GM12892 (cell line): Measurements from ENCODE around the gene PPFIA1.

Experiments used
- DNase-seq: peaks from one replicate; pipeline ENCODE4 v3.0.0; 2011; ENCODE audit not compliant: insufficient read length
- FAIRE-seq: peaks from 2 replicates; lab custom pipeline; 2011; peaks lifted over from hg19 to GRCh38; lab: Jason Lieb, UNC
- POLR2A ChIP-seq: IDR thresholded peaks from 2 replicates; pipeline ENCODE4 v1.6.1; 2011; ENCODE audit warnings: low read depth, low read length, control low read depth
- POLR2AphosphoS5 ChIP-seq: IDR thresholded peaks from 2 replicates; pipeline ENCODE4 v1.6.1; 2011; ENCODE audit warnings: low read depth, low read length, control low read depth
- TAF1 ChIP-seq: IDR thresholded peaks from 2 replicates; pipeline ENCODE4 v1.6.1; 2011; ENCODE audit warnings: low read depth, mild to moderate bottlenecking, control low read depth, low read length, borderline replicate concordance

Gene PPFIA1

GRCh38 chr11:70368961-70369360, 98.5 kb downstream of the PPFIA1 start:
- no peak for DNase-seq
- no peak for FAIRE-seq
- no peak for TF ChIP-seq TAF1
- TF ChIP-seq POLR2A: no peak
- no peak for TF ChIP-seq POLR2AphosphoS5

- DNase-seq: no peak
- peak; percentile 99 for FAIRE-seq
- TF ChIP-seq TAF1 (no peak), POLR2A (no peak), POLR2AphosphoS5 (no peak)
Measured at GRCh38 chr11:70371241-70371640, 100.8 kb downstream of the PPFIA1 start.

- FAIRE-seq (no peak), DNase-seq (no peak)
- TF ChIP-seq POLR2A (no peak), POLR2AphosphoS5 (no peak), TAF1 (no peak)
Measured at GRCh38 chr11:70372076-70372475, 101.6 kb downstream of the PPFIA1 start.

- TF ChIP-seq POLR2AphosphoS5 (no peak), POLR2A (no peak), TAF1 (no peak)
- DNase-seq (no peak), FAIRE-seq (no peak)
Measured at GRCh38 chr11:70376621-70377020, 106.1 kb downstream of the PPFIA1 start.

GRCh38 chr11:70377645-70378044, 107.2 kb downstream of the PPFIA1 start:
- no peak for DNase-seq
- no peak for FAIRE-seq
- TF ChIP-seq POLR2AphosphoS5: no peak
- no peak for TF ChIP-seq POLR2A
- no peak for TF ChIP-seq TAF1

- FAIRE-seq (no peak), DNase-seq (no peak)
- TF ChIP-seq TAF1 (no peak), POLR2AphosphoS5 (no peak), POLR2A (no peak)
Measured at GRCh38 chr11:70378506-70379134, 108.1 kb downstream of the PPFIA1 start.

GRCh38 chr11:70381350-70381749, 110.9 kb downstream of the PPFIA1 start:
- FAIRE-seq (no peak), DNase-seq (no peak)
- TF ChIP-seq TAF1 (no peak), POLR2A (no peak), POLR2AphosphoS5 (no peak)

GRCh38 chr11:70381872-70382861, 111.7 kb downstream of the PPFIA1 start:
- DNase-seq: no peak

GRCh38 chr11:70383664-70384565, 113.4 kb downstream of the PPFIA1 start:
- FAIRE-seq (no peak), DNase-seq (no peak)
- TF ChIP-seq POLR2A: no peak
- no peak for TF ChIP-seq TAF1
- no peak for TF ChIP-seq POLR2AphosphoS5

More at GRCh38 chr11:70381872-70382861, 111.7 kb downstream of the PPFIA1 start:
- TF ChIP-seq TAF1: no peak
- TF ChIP-seq POLR2AphosphoS5: no peak
- no peak for TF ChIP-seq POLR2A
- FAIRE-seq: no peak

GRCh38 chr11:70384566-70385152, 114.2 kb downstream of the PPFIA1 start:
- TF ChIP-seq POLR2A: no peak
- TF ChIP-seq POLR2AphosphoS5: no peak
- no peak for TF ChIP-seq TAF1
- DNase-seq (no peak), FAIRE-seq (no peak)

- no peak for TF ChIP-seq POLR2A
- TF ChIP-seq TAF1: no peak
- no peak for TF ChIP-seq POLR2AphosphoS5
- no peak for FAIRE-seq
Measured at GRCh38 chr11:70387564-70387963, 117.1 kb downstream of the PPFIA1 start.

More at GRCh38 chr11:70387564-70387963, 117.1 kb downstream of the PPFIA1 start:
- no peak for DNase-seq
